B cell (primary cell): ENCODE measurements around the gene HCFC2. TPM values are rescaled to one million over a fixed set of nuclear protein-coding genes. Genes with fewer than 3 reads are reported as not detected.
A peak's percentile ranks its signal among the peaks of the same experiment; 100 is the strongest.

Experiments
- ATAC-seq: fragments of 200-7000 bp; cut with Tn5 transposase; one replicate; pipeline ENCODE4 v1.10.0; 2021; ENCODE audit warnings: low read depth, mild to moderate bottlenecking, moderate number of reproducible peaks, moderate library complexity
- CTCF ChIA-PET: fragments of 350-600 bp; sonication (Branson Sonifier 250); formaldehyde crosslinking; loops from one replicate; lab custom pipeline; 2021; ENCODE audit warnings: antibody characterized with exemption, inconsistent platforms; lab: Charles Lee
- POLR2A ChIA-PET: fragments of 350-600 bp; sonication (Branson Sonifier 250); formaldehyde crosslinking; loops from one replicate; lab custom pipeline; 2021; ENCODE audit warnings: antibody characterized with exemption; lab: Charles Lee
- DNase-seq: peaks from one replicate; pipeline ENCODE4 v3.0.0; 2013
- H2AFZ ChIP-seq: 2 replicates; pipeline ENCODE4 v1.6.1; 2012; ENCODE audit warnings: mild to moderate bottlenecking, low read depth, low read length; ENCODE audit not compliant: insufficient read depth, poor library complexity, severe bottlenecking
- H3K27ac ChIP-seq, 2 donors: 1 replicate in 1 of 2; 2 replicates in 1 of 2; pipeline ENCODE4 v1.5.1; 2012 to 2013; ENCODE audit warnings: low read length in 2 of 2, mild to moderate bottlenecking in 2 of 2, moderate library complexity in 1 of 2
- H3K27me3 ChIP-seq, 4 experiments: fragments of 200-600 bp in 1 of 4; sonication (generic) in 1 of 4; replicated peaks in 1 of 4; 1 replicate in 2 of 4; 2 replicates in 2 of 4; pipeline versions ENCODE4 v1.6.1 to v1.7.0; 2013 to 2016; ENCODE audit warnings: low read length in 3 of 4, mild to moderate bottlenecking in 2 of 4, mixed read lengths in 1 of 4, moderate library complexity in 1 of 4; ENCODE audit not compliant: insufficient read depth in 4 of 4, control insufficient read depth in 3 of 4; ENCODE audit errors: control extremely low read depth in 1 of 4
- H3K36me3 ChIP-seq, 2 experiments: replicated peaks in 1 of 2; 1 replicate in 1 of 2; 2 replicates in 1 of 2; pipeline versions ENCODE4 v1.6.1 to v1.7.1; 2013; ENCODE audit warnings: low read length in 1 of 2; ENCODE audit not compliant: insufficient read depth in 2 of 2, control insufficient read depth in 1 of 2; ENCODE audit errors: control extremely low read depth in 1 of 2, extremely low read depth in 1 of 2
- H3K4me1 ChIP-seq, 2 donors: fragments of 200-600 bp in 1 of 2; sonication (generic) in 1 of 2; 1 replicate in 1 of 2; 2 replicates in 1 of 2; pipeline versions ENCODE4 v1.5.1 to v1.6.1; 2013 to 2017; ENCODE audit warnings: low read length in 2 of 2; ENCODE audit not compliant: control insufficient read depth in 2 of 2, insufficient read depth in 2 of 2
- H3K4me2 ChIP-seq: replicated peaks from 2 replicates; pipeline ENCODE3; 2012; ENCODE audit warnings: mild to moderate bottlenecking, low read depth, low read length; ENCODE audit not compliant: poor library complexity, severe bottlenecking
- H3K4me3 ChIP-seq, 5 experiments: fragments of 200-600 bp in 1 of 5; sonication (generic) in 1 of 5; 1 replicate in 3 of 5; 2 replicates in 2 of 5; pipeline versions ENCODE4 v1.5.1 to v1.7.0; 2011 to 2016; ENCODE audit warnings: low read length in 4 of 5, mild to moderate bottlenecking in 4 of 5, low read depth in 2 of 5, control low read depth in 1 of 5, moderate library complexity in 1 of 5; ENCODE audit not compliant: insufficient read depth in 1 of 5; ENCODE audit errors: control extremely low read depth in 1 of 5, extremely low read depth in 1 of 5
- H3K79me2 ChIP-seq: fragments of 200-600 bp; sonication (generic); one replicate; pipeline ENCODE4 v1.6.0; 2016; ENCODE audit warnings: low read length; ENCODE audit not compliant: control insufficient read depth, insufficient read depth
- H3K9ac ChIP-seq: fragments of 200-600 bp; sonication (generic); 2 replicates; pipeline ENCODE4 v1.6.1; 2017; ENCODE audit warnings: mild to moderate bottlenecking, low read length, moderate library complexity
- H3K9me3 ChIP-seq, 3 donors: one replicate each; pipeline versions ENCODE4 v1.6.1 to v1.7.1; 2013; ENCODE audit warnings: low read length in 2 of 3; ENCODE audit not compliant: control insufficient read depth in 2 of 3, insufficient read depth in 1 of 3; ENCODE audit errors: control extremely low read depth in 1 of 3
- H4K20me1 ChIP-seq: 2 replicates; pipeline ENCODE4 v1.6.0; 2012; ENCODE audit warnings: mild to moderate bottlenecking, low read length; ENCODE audit not compliant: insufficient read depth, control insufficient read depth, poor library complexity, severe bottlenecking
- H3K27ac Mint-ChIP-seq: one replicate; pipeline ENCODE4 v1.8.0; 2021; ENCODE audit warnings: mixed read lengths
- H3K27me3 Mint-ChIP-seq: one replicate; pipeline ENCODE4 v1.8.0; 2021; ENCODE audit warnings: mixed read lengths
- H3K4me1 Mint-ChIP-seq: one replicate; pipeline ENCODE4 v1.8.0; 2021; ENCODE audit warnings: mixed read lengths
- H3K4me3 Mint-ChIP-seq: one replicate; pipeline ENCODE4 v1.8.0; 2021; ENCODE audit warnings: mixed read lengths
- H3K9me3 Mint-ChIP-seq: one replicate; pipeline ENCODE4 v1.8.0; 2022; ENCODE audit warnings: mixed read lengths; ENCODE audit not compliant: insufficient read depth
- EZH2 ChIP-seq: IDR thresholded peaks from 2 replicates; pipeline ENCODE4 v1.6.1; 2012; ENCODE audit warnings: borderline replicate concordance, low read depth, mild to moderate bottlenecking, moderate library complexity, low read length; ENCODE audit not compliant: insufficient read depth, poor library complexity, severe bottlenecking
- intact Hi-C: fragments of 100-400 bp; cut with micrococcal nuclease; formaldehyde crosslinking; loops from one replicate; pipeline ENCODE4 v1.10.0; 2022
- polyA plus RNA-seq: library from polyadenylated mRNA; depleted of rRNA; stranded (reverse); fragments of >200 nt; gene quantifications from 2 replicates; pipeline ENCODE4 v1.2.3, GENCODE V29; 2012
- total RNA-seq, 2 donors: library from RNA; stranded (reverse); fragments of 120-200 nt in 1 of 2; gene quantifications; 1 replicate in 1 of 2; 2 replicates in 1 of 2; pipeline versions ENCODE4 v1.2.3 to v1.2.4, GENCODE V29; 2013 to 2022
- TF ChIP-seq, protein P1 (sequence below): fragments of 200-600 bp; IDR thresholded peaks from one replicate; pipeline ENCODE4 v1.8.0; 2022; ENCODE audit warnings: antibody characterized with exemption, mild to moderate bottlenecking

HCFC2 gene
- total and polyA plus RNA-seq, 2 donors (not counting 1 experiment from before 2014, with no cell fraction given), result 8.2 to 10.5 TPM

DNA sequence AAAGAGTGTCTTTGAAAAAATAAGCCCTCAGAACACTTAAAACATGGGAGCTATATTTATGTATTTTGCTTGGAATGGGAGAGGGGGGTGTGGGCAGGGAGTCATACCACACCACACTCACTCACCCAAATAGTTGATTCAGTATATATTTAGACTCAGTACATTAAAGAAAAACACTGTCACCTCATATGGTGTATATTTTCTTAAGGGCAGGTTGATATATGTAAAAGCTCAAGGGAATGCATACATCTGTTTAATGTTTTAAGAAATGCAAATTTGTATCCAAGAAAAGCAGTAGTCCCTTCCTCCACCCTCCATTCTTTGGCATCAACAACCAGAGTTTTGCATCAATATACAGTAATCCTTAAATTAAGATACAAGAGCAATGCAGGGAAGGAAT lies 72.2 kb downstream of the HCFC2 start:
- peak overlapping the region; percentile 94 for H2AFZ ChIP-seq
- H3K4me1 Mint-ChIP-seq, result peaks cover 24% of the 10 kb centered on the region
- H3K9me3 ChIP-seq, result no peaks in the 10 kb centered on the region
- no peak for DNase-seq
- no peaks in the 10 kb centered on the region for H4K20me1 ChIP-seq
- H3K27ac ChIP-seq, result peak overlapping the region in 1 of 2 donors; percentile 70
- H3K4me3 ChIP-seq, result peak overlapping the region in 4 of 5 experiments; percentile 58 to 73 (median 70)
- no peaks in the 10 kb centered on the region for H3K27me3 Mint-ChIP-seq
- CTCF ChIA-PET, result interaction anchor here (0.6 to 3.2 kb wide), 2 partner anchors 27 to 247 kb away, joined by 4 to 14 read pairs; no protein-coding TSS in a partner anchor
- H3K4me3 Mint-ChIP-seq, result peak overlapping the region; percentile 93
- peak overlapping the region; percentile 91 for H3K4me2 ChIP-seq
- peak overlapping the region; percentile 92 for H3K27ac Mint-ChIP-seq
- intact Hi-C loops, result loop anchor here (5.0 kb wide), 5 partner anchors 151 to 1196 kb away; partner anchors contain the start of genes APPL2, C12orf75, EID3 and TDG
- no peaks in the 10 kb centered on the region for H3K9me3 Mint-ChIP-seq
- peaks cover 1 to 17% of the 10 kb centered on the region in 2 experiments for H3K36me3 ChIP-seq
- no peak for TF ChIP-seq EZH2
- TF ChIP-seq, protein P1, sequence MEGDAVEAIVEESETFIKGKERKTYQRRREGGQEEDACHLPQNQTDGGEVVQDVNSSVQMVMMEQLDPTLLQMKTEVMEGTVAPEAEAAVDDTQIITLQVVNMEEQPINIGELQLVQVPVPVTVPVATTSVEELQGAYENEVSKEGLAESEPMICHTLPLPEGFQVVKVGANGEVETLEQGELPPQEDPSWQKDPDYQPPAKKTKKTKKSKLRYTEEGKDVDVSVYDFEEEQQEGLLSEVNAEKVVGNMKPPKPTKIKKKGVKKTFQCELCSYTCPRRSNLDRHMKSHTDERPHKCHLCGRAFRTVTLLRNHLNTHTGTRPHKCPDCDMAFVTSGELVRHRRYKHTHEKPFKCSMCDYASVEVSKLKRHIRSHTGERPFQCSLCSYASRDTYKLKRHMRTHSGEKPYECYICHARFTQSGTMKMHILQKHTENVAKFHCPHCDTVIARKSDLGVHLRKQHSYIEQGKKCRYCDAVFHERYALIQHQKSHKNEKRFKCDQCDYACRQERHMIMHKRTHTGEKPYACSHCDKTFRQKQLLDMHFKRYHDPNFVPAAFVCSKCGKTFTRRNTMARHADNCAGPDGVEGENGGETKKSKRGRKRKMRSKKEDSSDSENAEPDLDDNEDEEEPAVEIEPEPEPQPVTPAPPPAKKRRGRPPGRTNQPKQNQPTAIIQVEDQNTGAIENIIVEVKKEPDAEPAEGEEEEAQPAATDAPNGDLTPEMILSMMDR, result no peak
- POLR2A ChIA-PET, result interaction anchor here (1.9 kb wide), 1 partner anchor 207 kb away, joined by 10 read pairs; the partner anchor contains the start of gene HSP90B1
- H3K9ac ChIP-seq, result peak overlapping the region; percentile 82
- no peak for ATAC-seq
- H3K4me1 ChIP-seq, result peaks cover 25 to 26% of the 10 kb centered on the region in 2 donors
- no peaks in the 10 kb centered on the region for H3K27me3 ChIP-seq
- H3K79me2 ChIP-seq, result peaks cover 49% of the 10 kb centered on the region
